Liver (tissue), 9 donors: ENCODE data around the gene ZNF132. TPM values are rescaled to one million over a fixed set of nuclear protein-coding genes. Genes with fewer than 3 reads are reported as not detected.
A peak's percentile ranks its signal among the peaks of the same experiment; 100 is the strongest.

Experiments
- DNase-seq: peaks from one replicate; pipeline ENCODE4 v3.0.0-alpha.2; 2017; ENCODE audit warnings: low spot score
- H3K27ac ChIP-seq, 2 donors: one replicate each; pipeline ENCODE4 v1.7.0; 2013; ENCODE audit warnings: inconsistent platforms in 2 of 2, low read length in 2 of 2, control low read depth in 1 of 2, low read depth in 1 of 2, mild to moderate bottlenecking in 1 of 2
- H3K27me3 ChIP-seq, 4 donors: one replicate each; pipeline versions ENCODE4 v1.6.1 to v1.7.0; 2013; ENCODE audit warnings: low read length in 3 of 4, inconsistent platforms in 1 of 4, mild to moderate bottlenecking in 1 of 4, moderate library complexity in 1 of 4; ENCODE audit not compliant: control insufficient read depth in 4 of 4, insufficient read depth in 4 of 4
- H3K36me3 ChIP-seq, 4 donors: one replicate each; pipeline versions ENCODE4 v1.6.1 to v1.7.0; 2013; ENCODE audit warnings: low read length in 3 of 4, mild to moderate bottlenecking in 3 of 4, low read depth in 1 of 4, moderate library complexity in 1 of 4; ENCODE audit not compliant: control insufficient read depth in 4 of 4, insufficient read depth in 3 of 4
- H3K4me1 ChIP-seq, 4 donors: one replicate each; pipeline versions ENCODE4 v1.6.1 to v1.7.0; 2013; ENCODE audit warnings: low read length in 3 of 4, mild to moderate bottlenecking in 3 of 4, moderate library complexity in 1 of 4; ENCODE audit not compliant: control insufficient read depth in 4 of 4, insufficient read depth in 4 of 4
- H3K4me3 ChIP-seq, 3 donors: one replicate each; pipeline versions ENCODE4 v1.6.1 to v1.7.0; 2013; ENCODE audit warnings: low read length in 3 of 3, control low read depth in 1 of 3, low read depth in 1 of 3, mild to moderate bottlenecking in 1 of 3
- H3K9ac ChIP-seq, 2 donors: one replicate each; pipeline ENCODE4 v1.7.0; 2013; ENCODE audit warnings: low read length in 2 of 2, mild to moderate bottlenecking in 2 of 2, moderate library complexity in 2 of 2, control low read depth in 1 of 2, low read depth in 1 of 2
- H3K9me3 ChIP-seq, 4 donors: one replicate each; pipeline versions ENCODE4 v1.6.1 to v1.7.0; 2013; ENCODE audit warnings: low read length in 3 of 4; ENCODE audit not compliant: control insufficient read depth in 4 of 4
- ATF3 ChIP-seq: IDR thresholded peaks from 2 replicates; pipeline ENCODE4 v1.6.1; 2016; ENCODE audit warnings: antibody characterized with exemption
- CTCF ChIP-seq: fragments of 150-350 bp; IDR thresholded peaks from 2 replicates; pipeline ENCODE4 v1.5.1; 2017; ENCODE audit warnings: improper control_type of control experiment, low read depth, low read length; ENCODE audit not compliant: missing input control
- EGR1 ChIP-seq, 2 donors: IDR thresholded peaks; 2 replicates each; pipeline ENCODE4 v1.6.1; 2016 to 2018; ENCODE audit warnings: antibody characterized with exemption in 2 of 2, low read depth in 2 of 2
- FOXA1 ChIP-seq: IDR thresholded peaks from 2 replicates; pipeline ENCODE4 v1.6.1; 2016; ENCODE audit warnings: antibody characterized with exemption
- FOXA2 ChIP-seq: IDR thresholded peaks from 2 replicates; pipeline ENCODE4 v1.6.1; 2016; ENCODE audit warnings: antibody characterized with exemption
- GABPA ChIP-seq, 2 donors: IDR thresholded peaks in 1 of 2; conservative IDR thresholded peaks in 1 of 2; 2 replicates each; pipeline ENCODE4 v1.6.1; 2016; ENCODE audit warnings: antibody characterized with exemption in 2 of 2, mild to moderate bottlenecking in 1 of 2, moderate library complexity in 1 of 2
- HNF4A ChIP-seq, 2 donors: conservative IDR thresholded peaks; 2 replicates each; pipeline ENCODE4 v1.6.1; 2016; ENCODE audit warnings: antibody characterized with exemption in 2 of 2, mild to moderate bottlenecking in 2 of 2
- HNF4G ChIP-seq: IDR thresholded peaks from 2 replicates; pipeline ENCODE4 v1.6.1; 2016; ENCODE audit warnings: antibody characterized with exemption
- JUND ChIP-seq, 2 donors: IDR thresholded peaks; 2 replicates each; pipeline ENCODE4 v1.6.1; 2016; ENCODE audit warnings: antibody characterized with exemption in 2 of 2
- MAX ChIP-seq: IDR thresholded peaks from 2 replicates; pipeline ENCODE4 v1.6.1; 2016; ENCODE audit warnings: antibody characterized with exemption
- NR2F2 ChIP-seq: IDR thresholded peaks from 2 replicates; pipeline ENCODE4 v1.6.1; 2016; ENCODE audit warnings: antibody characterized with exemption
- RAD21 ChIP-seq, 2 donors: IDR thresholded peaks; 2 replicates each; pipeline ENCODE4 v1.6.1; 2016; ENCODE audit warnings: antibody characterized with exemption in 2 of 2, mild to moderate bottlenecking in 2 of 2
- REST ChIP-seq: IDR thresholded peaks from 2 replicates; pipeline ENCODE4 v1.6.1; 2016; ENCODE audit warnings: antibody characterized with exemption, mild to moderate bottlenecking
- RXRA ChIP-seq, 2 donors: IDR thresholded peaks; 2 replicates each; pipeline ENCODE4 v1.6.1; 2017 to 2018; ENCODE audit warnings: antibody characterized with exemption in 2 of 2, mild to moderate bottlenecking in 1 of 2
- SP1 ChIP-seq: IDR thresholded peaks from 2 replicates; pipeline ENCODE4 v1.6.1; 2018; ENCODE audit warnings: antibody characterized with exemption, mild to moderate bottlenecking
- TAF1 ChIP-seq: conservative IDR thresholded peaks from 2 replicates; pipeline ENCODE4 v1.6.1; 2016; ENCODE audit warnings: antibody characterized with exemption, mild to moderate bottlenecking
- YY1 ChIP-seq: IDR thresholded peaks from 2 replicates; pipeline ENCODE4 v1.6.1; 2016; ENCODE audit warnings: antibody characterized with exemption, mild to moderate bottlenecking
- ZBTB33 ChIP-seq: IDR thresholded peaks from 2 replicates; pipeline ENCODE4 v1.6.1; 2016; ENCODE audit warnings: antibody characterized with exemption
- WGBS: extraction: QIAGEN DNeasy Blood & Tissue Kit; methylation state at CpG from one replicate; pipeline ENCODE4 v1.1.7; 2013; 5-methylcytosine and 5-hydroxymethylcytosine counted together
- polyA plus RNA-seq, 2 donors: library from polyadenylated mRNA; stranded (reverse) in 1 of 2; unstranded in 1 of 2; fragments of 200-250 nt in 1 of 2; fragments of >200 nt in 1 of 2; fragmentation: Nextera tagmentation in 1 of 2; extraction: Ambion mirVana in 1 of 2; gene quantifications; one replicate each; pipeline versions ENCODE4 v1.2.1 to v1.2.3, GENCODE V29; 2013 to 2015
- total RNA-seq, 2 donors: library from RNA; depleted of rRNA; stranded (reverse); fragments of >200 nt; gene quantifications; one replicate each; pipeline ENCODE4 v1.2.3, GENCODE V29; 2014
- donor health status: healthy.
- donor health status: healthy.
- donor health status: healthy.
- donor health status: healthy.
- donor health status: healthy.

ZNF132 gene
- total and polyA plus RNA-seq, 4 donors = 0.64 to 2.0 (median 1.0) TPM

- Histone ChIP-seq H3K9me3 (no peaks in the 10 kb centered on the region), H3K9ac (no peak overlapping the region), H3K36me3 (no peaks in the 10 kb centered on the region), H3K4me1 (peaks cover 6 to 22% (median 16%) of the 10 kb centered on the region in 4 donors), H3K4me3 (peak overlapping the region in 2 of 3 donors; percentile 64), H3K27ac (no peak overlapping the region), H3K27me3 (peaks cover 0 to 4% (median 0%) of the 10 kb centered on the region in 4 donors)
- no peak for TF ChIP-seq HNF4A (conservative IDR thresholded peaks at IDR 0.05)
- TF ChIP-seq FOXA2 = no peak
- TF ChIP-seq REST = no peak
- TF ChIP-seq FOXA1 = no peak
- TF ChIP-seq JUND (IDR thresholded peaks at IDR 0.05) = no peak
- TF ChIP-seq RXRA (IDR thresholded peaks at IDR 0.05) = no peak
- no peak for TF ChIP-seq YY1
- TF ChIP-seq ATF3 = no peak
- TF ChIP-seq CTCF = no peak
- no peak for TF ChIP-seq GABPA (IDR thresholded peaks at IDR 0.05 in 1 of 2, conservative IDR thresholded peaks at IDR 0.05 in 1 of 2)
- no peak for TF ChIP-seq RAD21 (IDR thresholded peaks at IDR 0.05)
- no peak for DNase-seq
- 31% methylated on average over 23 of the region's 23 CpGs for WGBS
Measured at GRCh38 chr19:58401840-58402421, 38.0 kb downstream of the ZNF132 start.

GRCh38 chr19:58400916-58401839 lies 38.8 kb downstream of the ZNF132 start:
- WGBS = 3% methylated on average over 80 of the region's 80 CpGs
- Histone ChIP-seq H3K27ac (no peak overlapping the region), H3K27me3 (peaks cover 0 to 5% (median 0%) of the 10 kb centered on the region in 4 donors), H3K36me3 (no peaks in the 10 kb centered on the region), H3K4me1 (peaks cover 6 to 20% (median 16%) of the 10 kb centered on the region in 4 donors), H3K9ac (no peak overlapping the region), H3K9me3 (no peaks in the 10 kb centered on the region), H3K4me3 (peak overlapping the region; percentile 55 to 64 (median 64))
- peak; percentile 99 for DNase-seq
- TF ChIP-seq NR2F2 (no peak), ZBTB33 (no peak), SP1 (peak; percentile 89), HNF4A (conservative IDR thresholded peaks at IDR 0.05) (no peak), YY1 (peak; percentile 80), HNF4G (no peak), REST (no peak), FOXA1 (no peak), JUND (IDR thresholded peaks at IDR 0.05) (no peak), RAD21 (IDR thresholded peaks at IDR 0.05) (peak in 1 of 2 donors; percentile 24), FOXA2 (no peak), TAF1 (no peak), EGR1 (IDR thresholded peaks at IDR 0.05; ENCODE audit: low read depth in 2 of 2) (no peak), GABPA (IDR thresholded peaks at IDR 0.05 in 1 of 2, conservative IDR thresholded peaks at IDR 0.05 in 1 of 2) (peak in 1 of 2 donors; percentile 78), MAX (peak; percentile 30)
